GM13976 (cell line): ENCODE data around the gene CEP85L.

Source experiments
- DNase-seq: peaks from one replicate; pipeline ENCODE4 v3.0.0; 2012; ENCODE audit warnings: low spot score
- in situ Hi-C: fragments of 300-500 bp; cut with MboI; formaldehyde crosslinking; loops from one replicate; pipeline ENCODE4 v1.12.0; 2022; ENCODE audit warnings: low sequenced_read_pairs, mixed read lengths, inconsistent platforms; ENCODE audit not compliant: unreplicated experiment
- TF ChIP-seq, protein P1 (sequence below): IDR thresholded peaks from 2 replicates; pipeline ENCODE4 v1.5.1; 2012; ENCODE audit warnings: borderline replicate concordance, mild to moderate bottlenecking; ENCODE audit not compliant: insufficient read depth; ENCODE audit errors: extremely low read depth, missing control alignments, control extremely low read depth

CEP85L gene

DNA sequence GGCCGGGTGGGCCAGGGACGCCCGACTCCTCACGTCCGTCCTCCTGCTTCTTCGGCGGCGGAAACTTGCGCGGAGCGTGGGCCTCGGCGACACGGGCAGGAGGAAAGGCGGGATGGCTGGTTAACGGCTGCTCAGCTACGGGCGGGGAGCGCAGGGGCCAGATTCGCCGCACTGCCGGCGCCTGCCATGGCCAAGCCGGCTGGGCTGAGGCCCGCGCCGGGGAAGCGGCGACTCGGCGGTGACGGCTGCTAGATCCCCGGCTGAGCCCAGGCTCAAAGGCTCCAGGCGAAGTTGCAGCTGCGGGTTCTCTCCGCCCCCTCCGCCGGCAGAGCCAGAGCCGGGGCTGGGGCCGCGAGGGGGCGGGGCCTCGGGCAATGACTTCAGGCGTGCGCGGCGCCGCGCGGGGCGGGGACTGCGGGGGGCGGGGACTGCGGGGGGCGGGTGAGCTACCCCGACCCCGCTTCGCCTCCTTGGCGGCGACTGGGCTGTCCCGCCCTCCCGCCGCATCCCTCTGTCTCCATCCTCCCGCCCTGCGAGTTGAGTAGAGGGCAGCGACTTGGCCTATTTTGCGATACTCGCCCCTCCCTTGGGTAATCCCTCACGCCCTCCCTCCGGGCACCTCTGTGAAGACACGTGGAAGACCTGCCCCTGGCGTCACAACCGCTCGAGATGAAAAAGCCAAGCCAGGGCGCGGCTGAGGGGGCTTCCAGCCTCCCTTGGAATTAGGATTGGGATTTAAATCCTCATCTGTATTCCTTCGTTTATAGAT lies at the start of gene CEP85L:
CEP85L (minus strand) TSS at position 310 of the 769 bp plus-strand sequence. CDS start 322 bp downstream, outside the sequence.
- peak; percentile 95 for DNase-seq
- TF ChIP-seq, protein P1, sequence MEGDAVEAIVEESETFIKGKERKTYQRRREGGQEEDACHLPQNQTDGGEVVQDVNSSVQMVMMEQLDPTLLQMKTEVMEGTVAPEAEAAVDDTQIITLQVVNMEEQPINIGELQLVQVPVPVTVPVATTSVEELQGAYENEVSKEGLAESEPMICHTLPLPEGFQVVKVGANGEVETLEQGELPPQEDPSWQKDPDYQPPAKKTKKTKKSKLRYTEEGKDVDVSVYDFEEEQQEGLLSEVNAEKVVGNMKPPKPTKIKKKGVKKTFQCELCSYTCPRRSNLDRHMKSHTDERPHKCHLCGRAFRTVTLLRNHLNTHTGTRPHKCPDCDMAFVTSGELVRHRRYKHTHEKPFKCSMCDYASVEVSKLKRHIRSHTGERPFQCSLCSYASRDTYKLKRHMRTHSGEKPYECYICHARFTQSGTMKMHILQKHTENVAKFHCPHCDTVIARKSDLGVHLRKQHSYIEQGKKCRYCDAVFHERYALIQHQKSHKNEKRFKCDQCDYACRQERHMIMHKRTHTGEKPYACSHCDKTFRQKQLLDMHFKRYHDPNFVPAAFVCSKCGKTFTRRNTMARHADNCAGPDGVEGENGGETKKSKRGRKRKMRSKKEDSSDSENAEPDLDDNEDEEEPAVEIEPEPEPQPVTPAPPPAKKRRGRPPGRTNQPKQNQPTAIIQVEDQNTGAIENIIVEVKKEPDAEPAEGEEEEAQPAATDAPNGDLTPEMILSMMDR, result no peak
- in situ Hi-C loops, result no loop called here

- no peak for DNase-seq
- in situ Hi-C loops, result no loop called here
- TF ChIP-seq, protein P1, result no peak
Observed at GRCh38 chr6:118700531-118700930, 49.1 kb upstream of the CEP85L start.

- in situ Hi-C loops, result no loop called here
- TF ChIP-seq, protein P1, result no peak
- no peak for DNase-seq
Observed at GRCh38 chr6:118697554-118697953, 46.2 kb upstream of the CEP85L start.

GRCh38 chr6:118696271-118696670 lies 44.9 kb upstream of the CEP85L start:
- in situ Hi-C loops, result no loop called here

GRCh38 chr6:118693562-118693961 lies 42.2 kb upstream of the CEP85L start:
- TF ChIP-seq, protein P1, result no peak
- DNase-seq, result no peak
- in situ Hi-C loops, result no loop called here

More at GRCh38 chr6:118696271-118696670, 44.9 kb upstream of the CEP85L start:
- TF ChIP-seq, protein P1, result no peak
- no peak for DNase-seq

DNA sequence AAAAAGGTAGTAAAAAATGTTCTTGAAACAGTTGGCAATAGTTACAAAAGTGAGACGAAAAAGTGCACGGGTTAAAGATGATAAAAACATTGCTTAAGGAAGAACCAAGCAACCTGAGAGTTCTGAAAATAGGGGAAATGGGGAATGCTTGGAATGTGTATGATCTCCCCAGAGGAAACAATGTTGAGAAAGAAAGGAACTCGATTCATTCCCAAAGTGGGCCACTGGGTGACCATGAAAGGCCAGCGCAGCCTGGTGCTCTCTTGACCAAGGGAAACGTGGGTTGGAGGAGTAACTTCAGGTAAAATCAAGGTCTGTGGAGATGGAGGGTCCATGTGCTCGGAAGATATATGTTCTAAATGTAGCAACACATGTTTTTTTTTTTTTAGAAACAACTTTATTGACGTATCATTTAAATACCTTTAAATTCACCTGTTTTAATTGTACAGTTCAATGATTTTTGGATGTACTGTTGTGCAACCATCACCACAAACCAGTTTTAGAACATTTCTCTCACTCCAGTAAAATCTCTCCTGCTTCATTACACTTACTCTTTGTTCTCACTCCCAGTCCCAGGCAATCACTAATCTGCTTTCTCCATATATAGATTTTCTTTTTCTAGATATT lies 34.5 kb upstream of the CEP85L start:
- no peak for DNase-seq
- in situ Hi-C loops, result no loop called here
- TF ChIP-seq, protein P1, result no peak
